IPS DF 4.7 (cell line): ENCODE measurements around the gene STOX1.
"Not testable (repeated sequence)": the region's sequence is repeated elsewhere in the genome, so short reads cannot be mapped to it uniquely, and the experiment has no call there.

Source experiments
- DNase-seq: peaks from one replicate; pipeline ENCODE4 v3.0.0-alpha.2; 2013; ENCODE audit warnings: low spot score; ENCODE audit errors: extremely low read depth

STOX1 gene

GRCh38 chr10:68878496-68878895 is 51.2 kb downstream of the STOX1 start:
- DNase-seq = no peak

GRCh38 chr10:68879628-68880027 is 52.3 kb downstream of the STOX1 start:
- no peak for DNase-seq

- no peak for DNase-seq
Measured at GRCh38 chr10:68880181-68880580, 52.9 kb downstream of the STOX1 start.

- no peak for DNase-seq
Measured at GRCh38 chr10:68895041-68895440, 67.7 kb downstream of the STOX1 start.

- DNase-seq = no peak
Measured at GRCh38 chr10:68897336-68897741, 70.0 kb downstream of the STOX1 start.

- no peak for DNase-seq
Measured at GRCh38 chr10:68899186-68899745, 71.9 kb downstream of the STOX1 start.

- no peak for DNase-seq
Measured at GRCh38 chr10:68900427-68901104, 73.2 kb downstream of the STOX1 start.

GRCh38 chr10:68901105-68901927 is 74.0 kb downstream of the STOX1 start, which contains the start of gene DDX50:
Gene DDX50, plus strand, starts transcription at chr10:68901315. Its CDS starts 70 bp downstream, at chr10:68901385.
- peak; percentile 96 for DNase-seq

- DNase-seq = no peak
Measured at GRCh38 chr10:68902382-68902781, 75.1 kb downstream of the STOX1 start.

- DNase-seq = no peak
Measured at GRCh38 chr10:68924593-68924992, 97.3 kb downstream of the STOX1 start.

GRCh38 chr10:68925489-68925888 is 98.2 kb downstream of the STOX1 start:
- no peak for DNase-seq

GRCh38 chr10:68929157-68929556 is 101.8 kb downstream of the STOX1 start:
- DNase-seq = not testable (repeated sequence)

- not testable (repeated sequence) for DNase-seq
Measured at GRCh38 chr10:68929888-68930287, 102.6 kb downstream of the STOX1 start.

- DNase-seq = not testable (repeated sequence)
Measured at GRCh38 chr10:68932860-68933259, 105.5 kb downstream of the STOX1 start.

- no peak for DNase-seq
Measured at GRCh38 chr10:68934994-68935393, 107.7 kb downstream of the STOX1 start.

- no peak for DNase-seq
Measured at GRCh38 chr10:68938117-68938516, 110.8 kb downstream of the STOX1 start.

GRCh38 chr10:68938884-68939283 is 111.6 kb downstream of the STOX1 start:
- no peak for DNase-seq

GRCh38 chr10:68940917-68941316 is 113.6 kb downstream of the STOX1 start:
- not testable (repeated sequence) for DNase-seq
